ENCODE data around the gene TEN1. TPM values are rescaled to one million over a fixed set of nuclear protein-coding genes. Genes with fewer than 3 reads are reported as not detected.

The TEN1 gene
- total RNA-seq, 2 donors from 2014 or later = 15.3 to 18.5 TPM

DNA sequence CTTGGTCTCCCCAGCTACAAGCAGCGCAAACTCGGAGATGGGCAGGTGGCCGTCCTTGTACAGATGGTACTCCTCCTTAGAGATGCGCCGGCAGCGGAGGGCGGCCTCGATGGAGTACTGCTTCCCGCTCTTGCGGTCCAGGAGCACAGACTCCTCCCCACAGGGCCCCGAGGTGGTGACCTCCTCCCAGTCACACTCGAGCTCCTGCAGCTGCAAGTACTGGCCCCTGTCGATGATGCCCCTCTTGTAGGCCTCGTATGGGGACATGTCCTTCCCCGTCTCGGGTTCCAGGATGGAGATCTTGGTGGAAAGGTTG lies 28.8 kb downstream of the TEN1 start:
- Mint-ChIP-seq H3K9me3 (no peaks in the 10 kb centered on the region), H3K27ac (no peak overlapping the region), H3K4me3 (no peak overlapping the region), H3K36me3 (ENCODE audit: low read depth) (no peaks in the 10 kb centered on the region), H3K27me3 (no peaks in the 10 kb centered on the region), H3K4me1 (peaks cover 4% of the 10 kb centered on the region)
- no peak for ATAC-seq (replicated peaks)

- no peak for ATAC-seq (replicated peaks)
- no peak overlapping the region for H3K27ac Mint-ChIP-seq
- no peaks in the 10 kb centered on the region for H3K27me3 Mint-ChIP-seq
- no peaks in the 10 kb centered on the region for H3K9me3 Mint-ChIP-seq
- H3K36me3 Mint-ChIP-seq (ENCODE audit: low read depth) = no peaks in the 10 kb centered on the region
- H3K4me3 Mint-ChIP-seq = no peak overlapping the region
- H3K4me1 Mint-ChIP-seq = peaks cover 4% of the 10 kb centered on the region
Observed at GRCh38 chr17:76008208-76008607, 29.2 kb downstream of the TEN1 start.

- H3K27ac Mint-ChIP-seq = no peak overlapping the region
Observed at GRCh38 chr17:76008630-76009425, 29.8 kb downstream of the TEN1 start.

DNA sequence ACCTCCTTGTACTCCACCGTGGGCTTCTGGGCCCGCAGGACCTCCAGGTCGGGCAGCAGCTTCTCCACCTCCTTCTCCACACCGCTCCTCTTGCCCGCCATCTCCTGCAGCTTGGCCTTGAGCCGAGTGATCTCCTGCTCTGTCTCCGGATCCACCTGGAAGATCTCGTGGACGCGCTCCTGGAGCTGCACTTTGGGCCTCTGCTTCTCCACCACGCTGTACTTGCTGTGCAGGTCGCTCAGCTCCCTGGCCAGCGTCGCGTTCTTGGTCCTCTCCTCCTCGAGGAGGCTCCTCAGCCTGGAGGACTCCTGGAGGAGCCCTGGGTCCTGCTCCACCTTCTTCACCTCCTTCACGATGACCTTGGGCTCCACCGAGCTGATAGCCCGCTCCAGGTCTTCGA lies 30.4 kb downstream of the TEN1 start:
- H3K27ac Mint-ChIP-seq = no peak overlapping the region
- H3K36me3 Mint-ChIP-seq (ENCODE audit: low read depth) = no peaks in the 10 kb centered on the region
- H3K4me3 Mint-ChIP-seq = no peak overlapping the region
- ATAC-seq (replicated peaks) = no peak
- peaks cover 4% of the 10 kb centered on the region for H3K4me1 Mint-ChIP-seq
- no peaks in the 10 kb centered on the region for H3K9me3 Mint-ChIP-seq
- no peaks in the 10 kb centered on the region for H3K27me3 Mint-ChIP-seq

More at GRCh38 chr17:76008630-76009425, 29.8 kb downstream of the TEN1 start:
- H3K36me3 Mint-ChIP-seq (ENCODE audit: low read depth) = no peaks in the 10 kb centered on the region
- H3K4me1 Mint-ChIP-seq = peaks cover 4% of the 10 kb centered on the region
- H3K4me3 Mint-ChIP-seq = no peak overlapping the region
- no peak for ATAC-seq (replicated peaks)
- no peaks in the 10 kb centered on the region for H3K9me3 Mint-ChIP-seq
- no peaks in the 10 kb centered on the region for H3K27me3 Mint-ChIP-seq

GRCh38 chr17:76009969-76010661 lies 31.1 kb downstream of the TEN1 start:
- H3K36me3 Mint-ChIP-seq (ENCODE audit: low read depth) = no peaks in the 10 kb centered on the region
- no peak for ATAC-seq (replicated peaks)
- no peak overlapping the region for H3K27ac Mint-ChIP-seq
- peaks cover 4% of the 10 kb centered on the region for H3K4me1 Mint-ChIP-seq
- no peak overlapping the region for H3K4me3 Mint-ChIP-seq
- H3K9me3 Mint-ChIP-seq = no peaks in the 10 kb centered on the region
- no peaks in the 10 kb centered on the region for H3K27me3 Mint-ChIP-seq

GRCh38 chr17:76011951-76012350 lies 32.9 kb downstream of the TEN1 start:
- H3K27ac Mint-ChIP-seq = no peak overlapping the region
- peaks cover 4% of the 10 kb centered on the region for H3K4me1 Mint-ChIP-seq
- no peak for ATAC-seq (replicated peaks)
- H3K36me3 Mint-ChIP-seq (ENCODE audit: low read depth) = no peaks in the 10 kb centered on the region
- no peak overlapping the region for H3K4me3 Mint-ChIP-seq
- no peaks in the 10 kb centered on the region for H3K9me3 Mint-ChIP-seq
- H3K27me3 Mint-ChIP-seq = no peaks in the 10 kb centered on the region

DNA sequence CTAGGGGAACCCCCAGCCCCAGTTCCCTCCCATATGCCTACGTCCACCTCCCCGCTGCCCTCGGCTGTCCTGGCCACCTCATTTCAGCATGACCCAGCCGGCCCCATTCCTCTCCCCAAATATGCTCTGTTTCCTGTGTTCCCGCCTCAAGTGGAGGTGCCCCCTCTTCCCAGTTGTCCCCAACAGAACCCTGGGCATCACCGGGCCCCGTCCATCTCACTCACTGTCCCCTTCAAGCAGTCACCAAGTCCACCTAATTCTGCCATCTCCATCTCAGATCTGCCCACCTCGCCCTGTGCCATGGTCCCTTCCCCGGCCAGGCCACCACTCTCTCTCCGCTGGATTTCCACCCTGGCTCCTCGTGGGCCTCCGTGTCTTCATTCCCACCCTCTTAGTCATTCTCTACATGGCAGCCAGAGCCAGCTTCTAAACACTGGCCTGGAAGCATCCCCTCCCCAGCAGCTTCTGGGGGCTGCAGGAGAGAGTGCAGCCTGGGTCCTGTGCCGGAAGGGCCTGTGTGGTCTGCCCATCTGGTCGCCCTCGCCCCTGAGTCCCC lies 34.4 kb downstream of the TEN1 start:
- Mint-ChIP-seq H3K27ac (no peak overlapping the region), H3K36me3 (ENCODE audit: low read depth) (no peaks in the 10 kb centered on the region), H3K4me1 (peaks cover 4% of the 10 kb centered on the region), H3K4me3 (no peak overlapping the region), H3K9me3 (no peaks in the 10 kb centered on the region), H3K27me3 (no peaks in the 10 kb centered on the region)
- ATAC-seq (replicated peaks) = no peak

DNA sequence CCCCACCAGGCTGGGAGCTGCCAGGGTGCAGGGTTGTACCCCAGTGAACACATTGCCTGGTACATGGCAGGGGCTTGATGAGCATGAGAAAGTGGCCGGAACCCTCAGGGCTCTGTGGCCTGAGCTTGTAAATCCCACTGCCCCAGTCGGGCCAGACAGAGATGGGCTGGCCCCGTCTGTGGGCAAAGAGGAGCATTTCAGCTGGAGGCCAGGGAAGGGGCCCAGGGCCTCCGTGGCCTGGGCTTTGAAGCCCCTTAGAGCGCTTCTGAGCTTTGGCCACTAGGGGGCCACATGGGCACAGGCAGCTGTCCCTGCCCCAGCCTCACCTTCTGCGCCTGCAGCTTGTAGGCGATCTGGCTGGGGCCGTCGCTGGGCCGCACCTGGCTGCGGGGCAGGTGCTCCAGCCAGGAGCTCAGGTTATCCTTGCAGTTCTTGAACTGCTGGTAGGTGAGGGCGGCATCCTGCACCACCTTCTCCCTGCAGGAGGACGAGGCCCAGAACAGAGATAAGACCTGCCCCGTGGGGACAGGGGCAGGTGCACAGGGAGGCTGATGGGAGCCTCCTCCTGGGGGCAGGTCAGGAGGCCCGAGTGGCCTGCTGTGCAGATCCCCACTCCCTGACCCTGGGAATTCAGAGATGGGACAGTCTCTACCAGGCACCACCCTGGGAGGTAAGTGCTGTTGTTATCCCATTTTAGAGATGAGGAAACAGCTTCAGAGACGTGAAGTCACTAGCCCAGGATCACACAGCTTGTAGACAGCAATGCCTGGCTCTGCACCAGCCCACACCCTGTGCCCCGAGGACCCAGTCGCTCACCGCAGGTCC lies 35.3 kb downstream of the TEN1 start:
- Mint-ChIP-seq H3K27ac (peak overlapping the region; percentile 87), H3K4me3 (no peak overlapping the region), H3K36me3 (ENCODE audit: low read depth) (no peaks in the 10 kb centered on the region), H3K4me1 (peaks cover 4% of the 10 kb centered on the region), H3K27me3 (no peaks in the 10 kb centered on the region), H3K9me3 (no peaks in the 10 kb centered on the region)
- ATAC-seq (replicated peaks) = peak; percentile 98

- Mint-ChIP-seq H3K36me3 (ENCODE audit: low read depth) (no peaks in the 10 kb centered on the region), H3K4me3 (no peak overlapping the region), H3K27ac (no peak overlapping the region), H3K27me3 (no peaks in the 10 kb centered on the region), H3K4me1 (no peaks in the 10 kb centered on the region), H3K9me3 (no peaks in the 10 kb centered on the region)
- ATAC-seq (replicated peaks) = no peak
Observed at GRCh38 chr17:76014925-76015261, 35.9 kb downstream of the TEN1 start.

- Mint-ChIP-seq H3K36me3 (ENCODE audit: low read depth) (no peaks in the 10 kb centered on the region), H3K27ac (no peak overlapping the region), H3K9me3 (no peaks in the 10 kb centered on the region), H3K4me3 (no peak overlapping the region), H3K4me1 (no peaks in the 10 kb centered on the region), H3K27me3 (no peaks in the 10 kb centered on the region)
- no peak for ATAC-seq (replicated peaks)
Observed at GRCh38 chr17:76017481-76018339, 38.7 kb downstream of the TEN1 start.

DNA sequence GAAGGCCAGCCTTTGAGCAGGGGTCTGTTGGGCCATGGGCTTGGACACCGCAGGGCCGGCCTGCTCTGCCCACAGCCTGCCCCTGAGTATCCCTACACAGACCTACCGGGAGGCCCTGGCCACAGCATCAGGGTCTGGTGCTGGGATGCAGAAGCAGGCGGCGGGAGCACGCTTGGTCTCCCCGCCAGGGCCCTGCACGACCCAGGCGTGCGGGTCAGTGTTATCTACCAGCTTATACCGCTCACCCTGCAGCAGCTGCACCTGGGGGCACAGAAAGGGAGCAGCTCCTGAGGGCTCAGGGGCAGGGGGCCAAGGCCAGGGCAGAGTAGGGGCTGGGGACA lies 39.3 kb downstream of the TEN1 start:
- no peaks in the 10 kb centered on the region for H3K9me3 Mint-ChIP-seq
- H3K36me3 Mint-ChIP-seq (ENCODE audit: low read depth) = no peaks in the 10 kb centered on the region
- no peak for ATAC-seq (replicated peaks)
- no peaks in the 10 kb centered on the region for H3K4me1 Mint-ChIP-seq
- H3K4me3 Mint-ChIP-seq = no peak overlapping the region
- H3K27me3 Mint-ChIP-seq = no peaks in the 10 kb centered on the region
- no peak overlapping the region for H3K27ac Mint-ChIP-seq

GRCh38 chr17:76018801-76019200 lies 39.8 kb downstream of the TEN1 start:
- no peaks in the 10 kb centered on the region for H3K27me3 Mint-ChIP-seq
- ATAC-seq (replicated peaks) = no peak
- H3K4me3 Mint-ChIP-seq = no peak overlapping the region
- no peaks in the 10 kb centered on the region for H3K9me3 Mint-ChIP-seq
- H3K4me1 Mint-ChIP-seq = no peaks in the 10 kb centered on the region
- no peaks in the 10 kb centered on the region for H3K36me3 Mint-ChIP-seq (ENCODE audit: low read depth)
- H3K27ac Mint-ChIP-seq = no peak overlapping the region

DNA sequence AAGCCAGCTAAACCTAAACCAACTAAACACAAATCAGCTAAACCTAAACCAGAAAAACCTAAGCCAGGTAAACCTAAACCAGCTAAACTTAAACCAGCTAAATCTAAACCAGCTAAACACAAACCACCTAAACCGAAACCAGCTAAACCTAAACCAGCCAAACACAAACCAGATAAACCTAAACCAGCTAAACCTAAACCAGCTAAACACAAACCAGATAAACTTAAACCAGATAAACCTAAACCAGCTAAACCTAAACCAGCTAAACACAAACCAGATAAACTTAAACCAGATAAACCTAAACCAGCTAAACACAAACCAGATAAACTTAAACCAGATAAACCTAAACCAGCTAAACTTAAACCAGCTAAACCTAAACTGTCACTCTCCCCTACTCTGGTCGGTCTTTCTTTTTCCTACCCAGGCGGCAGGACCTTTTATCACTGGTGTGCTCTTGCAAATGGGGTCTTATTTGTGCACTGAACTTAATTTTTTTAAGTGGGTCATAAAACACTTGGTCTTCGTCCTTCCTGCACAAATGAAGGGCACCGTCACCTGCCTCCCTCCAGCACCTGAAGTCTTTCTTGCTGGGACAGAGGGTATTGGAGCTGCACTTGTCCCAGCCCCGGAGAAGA lies 40.9 kb downstream of the TEN1 start:
- Mint-ChIP-seq H3K4me1 (no peaks in the 10 kb centered on the region), H3K27ac (peak overlapping the region; percentile 37), H3K27me3 (no peaks in the 10 kb centered on the region), H3K4me3 (no peak overlapping the region), H3K9me3 (no peaks in the 10 kb centered on the region), H3K36me3 (ENCODE audit: low read depth) (no peaks in the 10 kb centered on the region)
- ATAC-seq (replicated peaks) = no peak

- H3K36me3 Mint-ChIP-seq (ENCODE audit: low read depth) = no peaks in the 10 kb centered on the region
- ATAC-seq (replicated peaks) = no peak
- H3K27ac Mint-ChIP-seq = no peak overlapping the region
- no peaks in the 10 kb centered on the region for H3K9me3 Mint-ChIP-seq
- no peaks in the 10 kb centered on the region for H3K4me1 Mint-ChIP-seq
- no peaks in the 10 kb centered on the region for H3K27me3 Mint-ChIP-seq
- H3K4me3 Mint-ChIP-seq = no peak overlapping the region
Observed at GRCh38 chr17:76022285-76022684, 43.2 kb downstream of the TEN1 start.

Data from activated T-helper 17 cell treated with anti-CD3 and anti-CD28 coated beads, Interleukin-2, amount 50 U/mL, for 72 hours (primary cell).